ENCODE results near the gene KIF1A. TPM values are rescaled to one million over a fixed set of nuclear protein-coding genes. Genes with fewer than 3 reads are reported as not detected.
"Not testable (repeated sequence)": the region's sequence is repeated elsewhere in the genome, so short reads cannot be mapped to it uniquely, and the experiment has no call there.

KIF1A gene
- total RNA-seq, 2 donors from 2014 or later, result 2.1 to 2.2 TPM

DNA sequence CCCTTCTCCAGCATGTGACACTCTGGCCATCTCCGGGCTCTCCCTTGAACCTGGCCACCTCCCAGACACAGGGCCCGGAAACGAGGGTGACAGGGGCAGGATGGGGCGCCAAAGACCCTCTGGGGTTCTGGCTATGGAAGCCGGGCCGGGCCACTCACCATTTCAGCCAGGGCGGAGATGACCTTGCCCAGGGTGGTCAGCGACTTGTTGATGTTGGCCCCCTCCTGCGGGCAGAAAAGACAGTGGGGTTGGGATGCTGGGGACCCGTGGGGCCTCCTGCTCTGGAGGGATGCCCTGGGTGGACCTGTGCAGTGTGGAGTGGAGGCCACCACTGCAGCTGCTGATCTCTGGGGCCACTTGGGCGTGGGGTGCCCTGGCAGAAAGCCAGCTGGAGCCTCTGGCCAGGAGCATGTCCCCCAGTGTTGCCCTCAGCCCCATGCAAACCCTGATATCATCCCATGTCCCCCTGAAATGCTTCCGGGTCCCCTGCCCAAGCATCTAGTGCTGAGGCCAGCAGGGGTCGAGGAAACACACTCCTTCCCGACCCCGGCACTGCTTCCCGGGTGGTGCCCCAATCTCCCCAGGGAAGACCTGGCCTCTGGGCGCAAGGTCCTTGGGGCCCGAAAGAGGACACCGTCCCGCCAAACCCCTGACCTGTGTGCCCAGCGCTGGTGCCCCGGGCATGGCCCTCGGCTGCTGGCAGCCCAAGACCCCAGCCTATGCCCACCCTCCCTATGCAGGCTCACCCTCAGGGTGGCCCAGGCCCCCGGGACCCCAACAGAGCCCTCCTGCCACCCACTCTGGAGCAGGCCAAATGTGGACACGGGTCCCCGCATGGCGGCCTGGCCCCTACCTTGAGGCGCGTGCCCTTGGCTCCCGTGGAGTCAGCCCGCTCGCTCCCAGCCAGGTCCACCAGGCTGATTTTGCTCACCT lies 36.9 kb downstream of the KIF1A start:
- no peak for DNase-seq
- intact Hi-C loops (cut with DNase I, micrococcal nuclease), result no loop called here
- no peak for ATAC-seq

DNA sequence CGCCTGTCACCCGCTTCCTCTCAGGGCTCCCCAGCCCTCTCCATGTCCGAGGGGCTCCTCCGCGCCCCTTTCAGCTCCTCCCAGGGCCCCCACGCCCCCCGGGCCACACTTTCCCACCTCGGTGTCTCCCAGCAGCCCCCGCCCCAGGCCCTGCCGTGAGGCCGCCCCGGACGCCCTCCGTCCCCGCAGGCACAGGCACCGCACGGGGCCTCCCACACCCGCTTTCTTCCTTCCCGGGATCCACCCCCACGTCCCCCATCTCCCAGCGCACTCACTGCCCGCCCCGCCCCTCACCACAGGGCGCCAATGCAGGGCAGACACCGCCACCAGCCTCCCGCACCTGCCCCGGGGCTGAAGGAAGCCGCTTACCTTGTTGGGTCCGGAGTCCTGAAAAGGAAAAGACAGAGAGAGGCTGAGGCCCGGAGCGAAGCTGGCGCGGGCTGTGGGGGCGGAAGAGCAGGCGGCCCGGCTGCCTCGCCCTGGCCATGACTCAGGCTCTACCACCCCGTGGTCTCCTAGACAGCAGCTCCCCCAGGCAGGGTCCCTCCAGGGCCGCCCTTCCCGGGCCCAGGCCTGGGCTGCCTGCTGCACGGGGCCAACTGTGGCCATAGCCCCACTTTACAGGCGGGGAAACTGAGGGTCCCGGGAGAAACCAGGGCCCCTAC lies 37.7 kb downstream of the KIF1A start:
- intact Hi-C loops (cut with DNase I, micrococcal nuclease), result no loop called here
- no peak for DNase-seq

DNA sequence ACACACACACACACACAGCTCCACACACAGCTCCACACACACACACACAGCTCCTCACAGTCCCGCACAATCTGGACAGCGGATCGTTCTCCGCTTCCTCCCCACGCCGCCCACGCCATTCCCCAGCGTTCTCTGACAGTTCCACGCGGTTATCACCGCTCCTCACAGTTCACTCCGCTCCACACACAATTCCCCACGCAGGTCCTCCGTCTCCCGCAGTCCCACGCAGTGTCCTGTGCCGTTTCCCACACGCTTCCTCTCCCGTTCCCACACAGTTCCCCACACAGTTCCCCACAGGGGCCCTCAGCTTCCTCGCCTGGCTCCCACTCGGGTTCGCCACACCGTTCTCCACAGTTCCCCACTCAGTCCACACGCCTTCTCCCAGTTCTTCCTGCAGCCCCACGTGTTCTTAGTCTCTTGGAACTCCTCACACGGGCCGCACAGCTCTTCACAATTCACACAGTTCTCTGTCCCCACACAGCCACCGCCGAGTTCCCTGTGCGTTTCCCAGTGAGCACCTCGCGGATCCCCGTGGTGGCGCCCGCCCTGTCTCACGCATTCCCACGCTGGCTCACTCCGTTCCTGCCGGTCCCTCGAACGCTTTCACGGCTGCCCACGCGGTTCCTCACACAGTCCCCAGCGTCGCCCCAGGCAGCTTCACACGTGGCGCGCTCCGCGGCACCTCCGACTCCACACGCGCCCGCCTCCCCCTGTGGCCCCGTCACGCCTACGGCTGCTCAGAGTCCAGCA lies 38.4 kb downstream of the KIF1A start:
- no peak for DNase-seq
- intact Hi-C loops (cut with DNase I, micrococcal nuclease), result no loop called here
- no peak for ATAC-seq

More for the DNA sequence above, 37.7 kb downstream of the KIF1A start:
- ATAC-seq, result no peak

DNA sequence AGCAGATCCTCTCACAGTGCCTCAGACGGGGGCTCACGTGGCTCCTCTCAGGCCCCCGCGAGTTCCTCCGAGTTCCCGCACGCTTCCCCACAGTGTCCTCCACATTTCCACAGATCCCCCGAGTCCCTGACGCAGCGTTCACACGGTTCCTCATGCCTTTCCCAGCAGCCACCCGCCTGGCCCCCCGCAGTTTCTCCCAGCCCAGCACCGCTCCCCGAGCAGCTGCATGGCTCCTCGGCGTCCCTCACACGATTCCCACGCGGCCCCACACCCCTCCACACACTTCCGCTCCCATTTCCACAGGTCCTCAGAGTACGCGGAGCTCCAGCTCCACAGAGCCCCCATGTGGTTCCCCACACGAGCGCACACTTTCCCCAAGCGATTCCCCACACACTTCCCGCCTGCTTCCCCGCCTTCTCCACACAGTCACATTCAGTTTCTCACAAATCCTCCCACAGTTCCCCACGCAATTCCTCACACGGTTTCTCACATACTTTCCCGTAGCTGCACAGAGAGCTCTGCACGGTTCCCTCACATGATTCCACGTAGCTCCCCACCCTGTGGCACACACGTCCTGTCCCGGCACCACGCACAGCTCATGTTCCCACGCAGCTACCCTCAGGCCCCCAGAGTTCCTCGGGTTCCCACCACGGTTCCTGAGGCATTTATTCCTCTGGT lies 39.9 kb downstream of the KIF1A start:
- intact Hi-C loops (cut with DNase I, micrococcal nuclease), result no loop called here
- no peak for ATAC-seq
- DNase-seq, result no peak

DNA sequence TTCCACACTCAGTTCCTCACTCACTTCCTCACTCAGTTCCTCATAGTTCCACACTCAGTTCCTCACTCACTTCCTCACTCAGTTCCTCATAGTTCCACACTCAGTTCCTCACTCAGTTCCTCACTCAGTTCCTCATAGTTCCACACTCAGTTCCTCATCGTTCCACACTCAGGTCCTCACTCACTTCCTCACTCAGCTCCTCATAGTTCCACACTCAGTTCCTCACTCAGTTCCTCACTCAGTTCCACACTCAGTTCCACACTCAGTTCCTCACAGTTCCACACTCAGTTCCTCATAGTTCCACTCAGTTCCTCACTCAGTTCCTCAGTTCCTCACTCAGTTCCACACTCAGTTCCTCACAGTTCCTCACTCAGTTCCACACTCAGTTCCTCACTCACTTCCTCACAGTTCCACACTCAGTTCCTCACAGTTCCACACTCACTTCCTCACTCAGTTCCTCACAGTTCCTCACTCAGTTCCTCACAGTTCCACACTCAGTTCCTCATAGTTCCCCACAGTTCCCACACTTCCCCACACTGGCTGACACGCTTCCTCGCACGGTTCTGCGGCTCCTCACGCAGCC lies 40.7 kb downstream of the KIF1A start:
- intact Hi-C loops (cut with DNase I, micrococcal nuclease); DNase-seq; ATAC-seq: not testable (repeated sequence)

DNA sequence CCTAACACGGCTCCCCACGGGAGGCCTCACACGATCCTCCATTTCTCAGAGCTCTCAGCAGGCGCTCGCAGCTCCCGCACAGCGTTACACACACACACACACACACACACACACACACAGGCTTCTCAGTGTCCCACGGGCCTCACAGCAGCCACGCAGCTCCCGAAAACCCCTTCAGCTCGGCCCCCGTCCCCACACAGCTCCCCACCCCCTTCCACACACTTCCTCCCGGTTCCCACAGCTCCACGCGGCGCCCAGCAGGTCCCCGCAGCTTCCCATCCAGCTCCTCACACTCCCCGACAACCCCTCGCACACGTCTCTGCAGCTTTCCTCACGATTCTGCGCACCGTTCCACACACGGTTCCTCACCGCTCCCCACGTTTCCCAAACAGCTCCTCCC lies 41.6 kb downstream of the KIF1A start:
- intact Hi-C loops (cut with DNase I, micrococcal nuclease), result no loop called here
- DNase-seq (no peak), ATAC-seq (no peak)

GRCh38 chr2:240777456-240778212 lies 42.4 kb downstream of the KIF1A start:
- ATAC-seq (no peak), DNase-seq (no peak)
- intact Hi-C loops (cut with DNase I, micrococcal nuclease), result no loop called here

DNA sequence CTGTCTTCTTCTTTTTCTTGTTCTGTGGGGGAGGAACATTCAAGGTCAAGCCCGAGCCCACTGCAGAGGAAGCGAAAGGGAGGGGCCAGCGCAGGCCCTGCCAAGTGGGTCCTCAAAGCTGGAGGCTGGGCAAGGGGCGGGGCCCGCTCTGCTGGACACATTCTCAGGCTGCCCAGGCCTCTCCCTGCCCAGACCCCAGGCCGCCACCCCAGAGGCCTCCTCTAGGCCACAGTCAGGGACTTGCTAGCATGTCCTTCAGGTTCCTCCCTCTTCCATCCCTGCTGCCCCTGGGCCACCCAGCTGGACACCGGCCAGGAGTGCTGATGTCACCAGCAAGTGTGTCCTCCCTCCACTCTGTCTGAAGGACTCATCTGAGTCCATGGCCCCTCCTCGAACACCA lies 44.1 kb downstream of the KIF1A start:
- DNase-seq (no peak), ATAC-seq (no peak)
- intact Hi-C loops (cut with DNase I, micrococcal nuclease), result no loop called here

DNA sequence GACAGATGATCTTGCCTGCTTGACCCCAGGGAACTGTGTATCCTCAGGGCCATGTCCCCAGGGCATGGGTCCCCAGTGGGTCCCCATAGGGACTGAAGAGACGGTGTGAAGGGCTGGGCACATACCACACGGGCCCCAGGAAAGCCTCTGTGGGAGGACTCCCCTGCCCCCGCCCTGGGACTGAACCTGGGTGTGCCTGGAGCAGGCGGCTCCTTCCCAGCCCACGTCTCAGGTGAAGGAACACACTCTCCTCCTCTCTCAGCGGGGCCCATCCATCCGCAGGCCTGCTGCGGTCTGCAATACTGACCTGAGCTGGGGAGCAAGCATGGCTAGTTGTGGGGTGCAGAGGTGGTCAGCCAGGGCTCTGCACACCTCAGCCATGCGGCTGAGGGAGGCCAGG lies 45.2 kb downstream of the KIF1A start:
- intact Hi-C loops (cut with DNase I, micrococcal nuclease), result no loop called here
- ATAC-seq, result no peak

GRCh38 chr2:240769096-240769495 lies 50.9 kb downstream of the KIF1A start:
- ATAC-seq, result no peak

More for the DNA sequence above, 45.2 kb downstream of the KIF1A start:
- DNase-seq, result no peak

DNA sequence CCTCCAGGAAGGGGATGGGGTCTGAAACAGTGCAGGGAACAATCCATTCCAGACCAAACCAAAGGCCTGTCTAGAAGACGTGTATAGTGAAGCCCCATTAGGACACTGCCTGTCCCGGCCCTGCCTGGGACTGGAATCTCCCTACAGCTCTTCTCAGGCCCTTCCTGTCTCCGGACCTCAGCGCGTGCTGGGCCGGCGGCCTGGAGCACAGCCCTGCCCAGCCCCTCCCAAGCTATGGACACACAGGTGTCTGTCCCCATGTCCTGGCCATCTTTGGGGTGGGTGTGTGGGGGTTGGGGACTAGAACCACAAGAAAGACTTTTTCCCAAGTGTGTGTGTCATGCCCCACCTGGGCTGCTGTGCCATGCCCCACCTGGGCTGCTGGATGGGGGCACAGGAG lies 51.8 kb downstream of the KIF1A start:
- no peak for ATAC-seq
- intact Hi-C loops (cut with DNase I, micrococcal nuclease), result no loop called here
- no peak for DNase-seq

More at GRCh38 chr2:240769096-240769495, 50.9 kb downstream of the KIF1A start:
- no peak for DNase-seq
- intact Hi-C loops (cut with DNase I, micrococcal nuclease), result no loop called here

DNA sequence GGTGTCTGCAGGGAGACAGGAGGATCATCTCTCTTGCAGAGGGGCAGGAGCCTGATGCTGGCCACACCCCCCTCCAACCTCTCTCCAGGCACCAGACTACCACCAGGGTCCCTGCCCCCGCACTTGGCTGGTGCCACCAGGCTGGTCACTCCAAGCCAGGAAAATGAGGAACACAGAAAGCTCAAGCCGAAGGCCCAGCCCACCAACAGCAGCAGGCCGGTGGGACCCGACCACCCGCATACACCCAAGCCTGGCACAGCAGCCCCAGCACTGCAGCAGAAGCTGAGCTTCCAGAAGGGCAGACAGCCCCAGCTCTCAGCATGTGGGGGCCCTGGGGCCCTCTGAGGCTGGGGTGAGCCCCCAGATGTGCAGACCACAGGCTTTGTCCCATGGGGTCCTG lies 52.7 kb downstream of the KIF1A start:
- no peak for DNase-seq
- intact Hi-C loops (cut with DNase I, micrococcal nuclease), result no loop called here
- no peak for ATAC-seq

GRCh38 chr2:240766072-240766471 lies 53.9 kb downstream of the KIF1A start:
- DNase-seq, result no peak
- ATAC-seq, result no peak
- intact Hi-C loops (cut with DNase I, micrococcal nuclease), result no loop called here

GRCh38 chr2:240765007-240765406 lies 55.0 kb downstream of the KIF1A start:
- ATAC-seq (no peak), DNase-seq (no peak)
- intact Hi-C loops (cut with DNase I, micrococcal nuclease), result no loop called here

GRCh38 chr2:240764605-240765004 lies 55.4 kb downstream of the KIF1A start:
- ATAC-seq, result no peak
- intact Hi-C loops (cut with DNase I, micrococcal nuclease), result no loop called here

GRCh38 chr2:240762971-240763370 lies 57.0 kb downstream of the KIF1A start:
- ATAC-seq (no peak), DNase-seq (no peak)
- intact Hi-C loops (cut with DNase I, micrococcal nuclease), result no loop called here

More at GRCh38 chr2:240764605-240765004, 55.4 kb downstream of the KIF1A start:
- DNase-seq, result no peak

DNA sequence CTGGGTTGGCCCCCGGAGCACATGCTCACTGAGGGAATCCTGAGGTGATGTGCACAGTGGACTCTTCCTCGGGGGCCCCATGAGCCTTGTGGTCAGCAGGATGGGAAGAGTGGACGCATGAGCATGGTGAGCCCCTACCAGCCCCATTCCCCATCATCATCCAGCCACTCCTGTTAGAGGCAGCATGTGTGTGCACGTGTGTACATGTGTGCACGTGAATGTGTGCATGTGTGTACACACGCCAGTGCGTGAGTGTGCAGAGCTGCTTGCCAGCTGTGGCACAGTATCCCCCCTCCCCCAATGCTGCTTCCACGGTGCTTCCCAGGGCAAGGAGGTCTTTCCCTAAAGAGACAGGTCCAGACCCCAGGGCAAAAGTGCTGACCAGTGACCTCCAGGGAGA lies 57.8 kb downstream of the KIF1A start:
- DNase-seq (no peak), ATAC-seq (no peak)
- intact Hi-C loops (cut with DNase I, micrococcal nuclease), result no loop called here

All from left colon (tissue), 2 donors.